ENCODE measurements around the gene TCL1A. TPM values are rescaled to one million over a fixed set of nuclear protein-coding genes. Genes with fewer than 3 reads are reported as not detected.

Gene TCL1A
- total RNA-seq, 1 experiment from 2014 or later: not detected

- no peak for ATAC-seq
- H3K4me3 ChIP-seq (ENCODE audit: low read depth in 2 of 2, low read length in 2 of 2): no peak overlapping the region
- ChIA-PET CTCF (no interaction called here), POLR2A (no interaction called here)
- H3K9me3 ChIP-seq (ENCODE audit: control insufficient read depth, insufficient read depth, low read depth, low read length): no peaks in the 10 kb centered on the region
- in situ Hi-C loops (cut with HindIII; ENCODE audit: low pct_unique_long_range_greater_than_20kb, low sequenced_read_pairs): no loop called here
- TF ChIP-seq REST (IDR thresholded peaks at IDR 0.05; ENCODE audit: insufficient read depth in 1 of 2, low read depth in 2 of 2, low read length in 1 of 2) (no peak), SIN3A (IDR thresholded peaks at IDR 0.05; ENCODE audit: borderline replicate concordance, insufficient read depth, low read depth, low read length) (no peak), POLR2AphosphoS5 (IDR thresholded peaks at IDR 0.05; ENCODE audit: low read depth, low read length) (no peak), TCF7L2 (IDR thresholded peaks at IDR 0.05; ENCODE audit: low read depth, low read length) (no peak), CTCF (IDR thresholded peaks at IDR 0.05) (no peak)
- no peaks in the 10 kb centered on the region for H3K36me3 ChIP-seq (ENCODE audit: control insufficient read depth, insufficient read depth, low read length)
- no peaks in the 10 kb centered on the region for H3K4me1 ChIP-seq (ENCODE audit: control insufficient read depth, insufficient read depth, low read length)
- intact Hi-C loops (cut with micrococcal nuclease; ENCODE audit: unreplicated experiment): no loop called here
- no peak for DNase-seq (ENCODE audit: low read depth, low spot score)
- H3K27me3 ChIP-seq (ENCODE audit: control insufficient read depth, insufficient read depth, low read length): no peaks in the 10 kb centered on the region; the same call in 1 of the 2 replicates
- no peak overlapping the region for H3K27ac ChIP-seq (ENCODE audit: low read length)
- BruUV-seq (replicated peaks): no TSS peak
These were observed 38.4 kb downstream of the TCL1A start for GRCh38 chr14:95675486-95675885.

- H3K36me3 ChIP-seq (ENCODE audit: control insufficient read depth, insufficient read depth, low read length): no peaks in the 10 kb centered on the region
- DNase-seq (ENCODE audit: low read depth, low spot score) (no peak), ATAC-seq (no peak)
- no peaks in the 10 kb centered on the region; the same call in 1 of the 2 replicates for H3K27me3 ChIP-seq (ENCODE audit: control insufficient read depth, insufficient read depth, low read length)
- ChIA-PET POLR2A (no interaction called here), CTCF (no interaction called here)
- H3K4me3 ChIP-seq (ENCODE audit: low read depth in 2 of 2, low read length in 2 of 2): no peak overlapping the region
- no peaks in the 10 kb centered on the region for H3K9me3 ChIP-seq (ENCODE audit: control insufficient read depth, insufficient read depth, low read depth, low read length)
- intact Hi-C loops (cut with micrococcal nuclease; ENCODE audit: unreplicated experiment): no loop called here
- BruUV-seq (replicated peaks): no TSS peak
- no peaks in the 10 kb centered on the region for H3K4me1 ChIP-seq (ENCODE audit: control insufficient read depth, insufficient read depth, low read length)
- H3K27ac ChIP-seq (ENCODE audit: low read length): no peak overlapping the region
- in situ Hi-C loops (cut with HindIII; ENCODE audit: low pct_unique_long_range_greater_than_20kb, low sequenced_read_pairs): no loop called here
- TF ChIP-seq REST (IDR thresholded peaks at IDR 0.05; ENCODE audit: insufficient read depth in 1 of 2, low read depth in 2 of 2, low read length in 1 of 2) (no peak), SIN3A (IDR thresholded peaks at IDR 0.05; ENCODE audit: borderline replicate concordance, insufficient read depth, low read depth, low read length) (no peak), TCF7L2 (IDR thresholded peaks at IDR 0.05; ENCODE audit: low read depth, low read length) (no peak), POLR2AphosphoS5 (IDR thresholded peaks at IDR 0.05; ENCODE audit: low read depth, low read length) (no peak), CTCF (IDR thresholded peaks at IDR 0.05) (no peak)
These were observed 39.3 kb downstream of the TCL1A start for GRCh38 chr14:95674613-95675012.

Measured in Panc1 (cell line).